Heart left ventricle (tissue), 13 donors: ENCODE measurements around the gene ELOVL5.

ENCODE experiments used
- CTCF ChIP-seq, 12 donors: fragments of 200-600 bp; sonication (generic) in 4 of 12; IDR thresholded peaks; one replicate each; pipeline versions ENCODE4 v1.5.0 to v1.8.0; 2018 to 2022; ENCODE audit warnings: antibody characterized with exemption in 12 of 12, mild to moderate bottlenecking in 5 of 12
- POLR2A ChIP-seq, 2 donors: fragments of 450-650 bp; IDR thresholded peaks; one replicate each; pipeline ENCODE4 v1.6.1; 2017; ENCODE audit warnings: antibody characterized with exemption in 2 of 2, mild to moderate bottlenecking in 2 of 2, moderate library complexity in 2 of 2
- donor health status: ischemic (EF 13 %, LVEDD 7.1; RV severe dilation, severe dysfunction).
- donor health status: DM: no; HTN: yes; CAD: no.
- donor health status: DM: no; HTN: no; CAD: no.
- donor health status: ischemic (EF 25% LVEDD 6.9; RV normal size, moderate dysfunction).
- donor health status: ischemic (EF 25% LVEDD 5.7; RV mildly dilated, moderate dysfunction).
- donor health status: ischemic (EF 35%, LVEDD 5.7; RV mildly dilated, moderate dysfunction).
- donor health status: nonischemic (EF 11% LVEDD 7.7; RV severe dilation, severe dysfunction).
- donor health status: DM: yes; HTN: yes; CAD: no.
- donor health status: PGD.
- donor health status: ischemic (EF 29% LVEDD 5.4; RV normal size, mild dysfunction).
- donor health status: nonischemic (EF 23%, LVEDD 6.1; RV moderate dilation, normal function).

DNA sequence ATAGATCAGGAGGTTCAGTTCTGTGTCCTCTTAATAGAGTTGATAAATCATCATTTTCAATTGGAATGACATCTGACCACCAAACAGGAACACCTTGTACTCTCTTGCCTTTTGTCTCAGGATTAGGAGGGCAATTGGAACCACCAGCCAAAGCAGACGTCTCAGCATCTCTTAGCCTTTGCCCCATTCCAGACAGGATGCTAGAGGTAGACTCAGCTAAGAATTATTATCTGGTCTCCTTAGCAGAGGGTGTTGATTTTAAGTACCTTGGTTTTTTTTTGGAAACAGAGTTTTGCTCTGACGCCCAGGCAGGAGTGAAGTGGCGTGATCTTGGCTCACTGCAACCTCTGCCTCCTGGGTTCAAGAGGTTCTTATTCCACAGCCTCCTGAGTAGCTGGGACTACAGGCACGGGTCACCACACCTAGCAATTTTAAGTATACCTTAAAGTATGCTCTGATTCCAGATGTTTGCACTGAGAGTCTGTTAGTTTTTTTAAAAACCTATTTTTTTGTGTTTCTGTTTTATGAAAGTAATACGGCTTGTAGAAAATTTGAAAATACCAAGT is 28.0 kb upstream of the ELOVL5 start:
- TF ChIP-seq CTCF (IDR thresholded peaks at IDR 0.05) (no peak), POLR2A (IDR thresholded peaks at IDR 0.05) (no peak)
